GM13976 (cell line): ENCODE results near the gene TRMT2A.

Experiments
- DNase-seq: peaks from one replicate; pipeline ENCODE4 v3.0.0; 2012; ENCODE audit warnings: low spot score
- CTCF ChIP-seq: IDR thresholded peaks from 2 replicates; pipeline ENCODE4 v1.5.1; 2012; ENCODE audit warnings: borderline replicate concordance, mild to moderate bottlenecking; ENCODE audit not compliant: insufficient read depth; ENCODE audit errors: extremely low read depth, missing control alignments, control extremely low read depth
- in situ Hi-C: fragments of 300-500 bp; cut with MboI; formaldehyde crosslinking; loops from one replicate; pipeline ENCODE4 v1.12.0; 2022; ENCODE audit warnings: low sequenced_read_pairs, mixed read lengths, inconsistent platforms; ENCODE audit not compliant: unreplicated experiment

The TRMT2A gene

DNA sequence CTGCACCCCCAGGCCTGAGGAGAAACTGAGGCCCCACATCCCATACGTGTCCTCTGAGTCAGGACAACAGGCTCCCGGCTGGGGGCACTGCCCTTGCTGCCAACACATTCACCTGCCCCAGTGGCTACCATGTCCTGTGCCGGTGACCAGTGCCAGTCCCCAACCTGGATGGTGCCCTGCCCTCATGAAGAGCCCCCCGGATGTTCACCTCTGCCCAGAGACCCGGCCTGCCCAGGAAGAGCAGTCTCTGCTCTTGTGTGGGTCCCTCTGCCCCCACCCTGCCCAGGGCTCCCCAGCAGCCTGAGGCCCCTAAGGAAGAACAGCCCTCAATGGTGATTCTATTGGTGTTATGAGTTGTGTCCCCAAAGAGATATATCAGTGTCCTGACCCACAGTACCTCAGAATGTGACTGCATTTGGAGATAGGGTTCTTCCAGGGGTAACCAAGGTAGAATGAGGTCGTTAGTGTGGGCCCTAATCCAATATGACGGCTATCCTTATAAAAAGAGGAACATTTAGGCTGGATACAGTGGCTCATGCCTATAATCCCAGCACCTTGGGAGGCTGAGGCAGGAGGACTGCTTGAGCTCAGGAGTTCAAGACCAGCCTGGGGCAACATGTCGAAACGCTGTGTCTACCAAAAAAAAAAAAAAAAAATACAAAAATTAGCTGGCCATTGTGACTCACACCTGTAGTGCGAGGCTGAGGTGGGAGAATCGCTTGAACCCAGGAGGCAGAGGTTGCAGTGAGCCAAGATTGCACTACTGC, 50.2 kb downstream of the TRMT2A start:
- in situ Hi-C loops = no loop called here
- TF ChIP-seq CTCF = no peak

DNA sequence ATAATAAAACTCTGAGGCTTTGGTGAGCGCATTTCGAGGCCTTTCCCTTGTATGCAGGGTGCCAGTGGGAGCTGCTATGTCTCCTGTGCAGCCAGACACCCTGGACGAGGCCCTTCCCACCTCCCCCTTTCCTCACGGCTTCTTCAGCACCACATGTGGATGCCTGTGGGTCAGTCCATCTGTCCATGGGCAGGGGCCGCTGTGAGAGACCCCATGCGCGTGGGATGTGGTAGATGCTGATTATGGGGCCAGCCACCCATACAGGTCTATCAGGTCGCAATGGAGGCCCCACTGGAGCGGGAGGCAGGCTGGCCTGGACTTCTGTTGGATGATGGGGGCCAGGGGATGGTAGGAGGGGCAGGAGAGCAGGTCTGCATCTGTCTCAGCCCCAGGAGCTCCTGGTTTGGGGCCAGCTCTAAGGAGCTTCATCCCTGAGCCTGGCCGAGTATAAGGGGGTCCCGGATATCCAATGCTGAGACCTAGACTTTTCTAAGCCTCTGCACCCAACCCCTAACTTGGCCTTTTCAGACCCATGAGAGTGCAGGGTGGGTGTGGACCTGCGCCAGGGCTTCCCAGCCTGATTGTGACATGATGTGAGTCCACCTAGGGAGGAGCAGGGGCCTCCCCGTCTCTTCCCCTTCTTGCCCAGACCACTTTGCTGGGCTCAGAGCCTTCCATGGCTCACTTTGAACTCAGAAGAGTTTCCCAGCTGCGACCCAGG, 51.0 kb downstream of the TRMT2A start:
- no peak for DNase-seq
- TF ChIP-seq CTCF = no peak
- in situ Hi-C loops = no loop called here

More for the DNA sequence above, 50.2 kb downstream of the TRMT2A start:
- DNase-seq = no peak

GRCh38 chr22:20064545-20065262, 52.3 kb downstream of the TRMT2A start:
- no peak for TF ChIP-seq CTCF
- in situ Hi-C loops = no loop called here
- no peak for DNase-seq

DNA sequence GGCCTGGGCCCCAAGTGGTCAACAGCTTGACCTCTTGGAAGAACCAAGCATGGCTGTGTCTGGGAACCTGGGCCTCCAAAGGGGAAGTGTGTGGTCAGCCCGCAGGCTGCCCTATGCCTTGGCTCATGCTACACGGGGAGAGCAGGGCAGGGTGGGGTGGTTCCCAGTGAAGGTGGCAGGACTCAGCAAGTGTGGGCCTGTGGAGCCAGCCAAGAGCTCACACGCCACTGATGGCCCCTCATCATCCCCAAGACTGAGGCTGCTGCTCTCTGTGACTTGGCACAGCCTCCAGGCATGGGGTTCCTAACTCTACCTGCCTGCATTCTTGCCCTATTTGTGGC, 52.9 kb downstream of the TRMT2A start:
- DNase-seq = no peak
- in situ Hi-C loops = no loop called here
- no peak for TF ChIP-seq CTCF

DNA sequence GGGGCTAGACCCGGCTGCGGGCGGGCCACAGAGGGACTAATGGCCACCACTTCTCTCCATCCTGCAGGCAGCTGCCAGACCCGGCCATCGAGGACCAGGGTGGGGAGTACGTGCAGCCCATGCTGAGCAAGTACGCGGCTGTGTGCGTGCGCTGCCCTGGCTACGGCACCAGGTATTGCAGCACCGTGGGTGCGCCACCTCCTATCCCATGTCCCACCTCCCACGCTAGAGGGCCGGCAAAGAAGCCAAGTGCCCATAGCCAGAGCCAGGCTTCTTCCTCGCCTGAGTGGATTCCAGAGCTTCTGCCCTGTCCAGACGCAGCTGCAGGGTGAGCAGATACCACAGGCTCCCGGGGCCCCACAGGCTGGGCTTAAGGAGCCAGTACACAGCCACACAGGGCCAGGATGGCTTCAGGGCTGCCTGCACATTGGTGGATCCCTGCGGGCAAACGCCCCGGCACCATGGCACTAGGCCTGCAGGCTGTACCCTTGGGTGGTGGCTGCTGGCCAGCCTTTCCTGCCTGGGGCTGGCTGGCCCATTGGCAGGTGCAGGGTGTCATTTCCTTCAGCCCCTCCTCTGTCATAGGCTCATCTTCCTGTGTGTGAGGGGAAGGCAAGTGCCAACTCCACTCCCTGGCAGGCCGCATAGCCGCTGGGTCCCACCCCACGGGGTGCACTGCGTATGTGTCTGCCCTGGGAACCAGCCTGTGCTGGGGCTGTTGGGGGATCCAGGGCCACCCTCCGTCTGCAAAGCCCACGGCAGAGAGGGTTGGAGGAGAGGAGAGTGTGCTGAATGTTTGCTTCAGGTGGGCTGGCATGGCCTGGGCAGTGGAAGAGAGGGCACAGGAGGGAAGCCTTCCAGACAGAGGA, 53.5 kb downstream of the TRMT2A start:
- in situ Hi-C loops = no loop called here
- no peak for DNase-seq
- no peak for TF ChIP-seq CTCF

GRCh38 chr22:20062766-20063083, 54.3 kb downstream of the TRMT2A start:
- no peak for TF ChIP-seq CTCF
- DNase-seq = no peak
- in situ Hi-C loops = no loop called here
